Dendritic cell treated with granulocyte-macrophage colony-stimulating factor and Interleukin-4, amounts not matched to agents 40 ng/mL and 50 ng/mL, for 4 days (primary cell): ENCODE data around the gene CELSR1.

Source experiments
- H3K27ac Mint-ChIP-seq: one replicate; pipeline ENCODE4 v1.8.0; 2022; ENCODE audit warnings: mild to moderate bottlenecking, mixed read lengths
- H3K27me3 Mint-ChIP-seq: one replicate; pipeline ENCODE4 v1.8.0; 2022; ENCODE audit warnings: mild to moderate bottlenecking, mixed read lengths
- H3K36me3 Mint-ChIP-seq: one replicate; pipeline ENCODE4 v1.8.0; 2022; ENCODE audit warnings: low read depth, mixed read lengths
- H3K4me1 Mint-ChIP-seq: one replicate; pipeline ENCODE4 v1.8.0; 2022; ENCODE audit warnings: low read depth, mixed read lengths
- H3K4me3 Mint-ChIP-seq: one replicate; pipeline ENCODE4 v1.8.0; 2022; ENCODE audit warnings: mild to moderate bottlenecking, moderate library complexity, mixed read lengths
- H3K9me3 Mint-ChIP-seq: one replicate; pipeline ENCODE4 v1.8.0; 2022; ENCODE audit warnings: mixed read lengths
- intact Hi-C: fragments of 100-400 bp; cut with micrococcal nuclease; formaldehyde crosslinking; loops from one replicate; pipeline ENCODE4 v1.15.0; 2022

Gene CELSR1

GRCh38 chr22:46436595-46437175 lies 100.7 kb downstream of the CELSR1 start:
- Mint-ChIP-seq H3K9me3 (no peaks in the 10 kb centered on the region), H3K4me3 (no peak overlapping the region), H3K36me3 (no peaks in the 10 kb centered on the region), H3K4me1 (peaks cover 19% of the 10 kb centered on the region), H3K27ac (no peak overlapping the region), H3K27me3 (peaks cover 2% of the 10 kb centered on the region)
- intact Hi-C loops, result no loop called here

- Mint-ChIP-seq H3K27ac (peak overlapping the region; percentile 81), H3K4me3 (no peak overlapping the region)
Measured at GRCh38 chr22:46433318-46433717, 104.1 kb downstream of the CELSR1 start.

GRCh38 chr22:46432164-46433068 lies 105.0 kb downstream of the CELSR1 start:
- Mint-ChIP-seq H3K4me1 (peaks cover 20% of the 10 kb centered on the region), H3K27ac (peak overlapping the region; percentile 81), H3K36me3 (no peaks in the 10 kb centered on the region), H3K4me3 (peak overlapping the region; percentile 74), H3K27me3 (no peaks in the 10 kb centered on the region), H3K9me3 (no peaks in the 10 kb centered on the region)
- intact Hi-C loops, result no loop called here

More at GRCh38 chr22:46433318-46433717, 104.1 kb downstream of the CELSR1 start:
- Mint-ChIP-seq H3K27me3 (no peaks in the 10 kb centered on the region), H3K36me3 (no peaks in the 10 kb centered on the region), H3K9me3 (no peaks in the 10 kb centered on the region), H3K4me1 (peaks cover 20% of the 10 kb centered on the region)
- intact Hi-C loops, result no loop called here

- H3K27me3 Mint-ChIP-seq, result no peaks in the 10 kb centered on the region
- peaks cover under 1% of the 10 kb centered on the region for H3K9me3 Mint-ChIP-seq
- H3K27ac Mint-ChIP-seq, result no peak overlapping the region
- intact Hi-C loops, result no loop called here
- H3K4me3 Mint-ChIP-seq, result no peak overlapping the region
- peaks cover 20% of the 10 kb centered on the region for H3K4me1 Mint-ChIP-seq
- H3K36me3 Mint-ChIP-seq, result no peaks in the 10 kb centered on the region
Measured at GRCh38 chr22:46430961-46431838, 106.2 kb downstream of the CELSR1 start.

- intact Hi-C loops, result no loop called here
- Mint-ChIP-seq H3K9me3 (peaks cover 10% of the 10 kb centered on the region), H3K27me3 (no peaks in the 10 kb centered on the region), H3K4me1 (peaks cover 20% of the 10 kb centered on the region), H3K27ac (no peak overlapping the region), H3K4me3 (no peak overlapping the region), H3K36me3 (no peaks in the 10 kb centered on the region)
Measured at GRCh38 chr22:46429325-46429853, 108.0 kb downstream of the CELSR1 start.

GRCh38 chr22:46428602-46429324 lies 108.7 kb downstream of the CELSR1 start:
- H3K9me3 Mint-ChIP-seq, result peaks cover 10% of the 10 kb centered on the region
- peaks cover 20% of the 10 kb centered on the region for H3K4me1 Mint-ChIP-seq
- H3K36me3 Mint-ChIP-seq, result no peaks in the 10 kb centered on the region
- no peak overlapping the region for H3K4me3 Mint-ChIP-seq
- intact Hi-C loops, result no loop called here
- H3K27me3 Mint-ChIP-seq, result no peaks in the 10 kb centered on the region
- no peak overlapping the region for H3K27ac Mint-ChIP-seq

GRCh38 chr22:46428171-46428570 lies 109.2 kb downstream of the CELSR1 start:
- Mint-ChIP-seq H3K27me3 (no peaks in the 10 kb centered on the region), H3K36me3 (no peaks in the 10 kb centered on the region), H3K4me3 (no peak overlapping the region), H3K27ac (no peak overlapping the region), H3K9me3 (peaks cover 10% of the 10 kb centered on the region), H3K4me1 (peaks cover 16% of the 10 kb centered on the region)
- intact Hi-C loops, result no loop called here

- Mint-ChIP-seq H3K27me3 (no peaks in the 10 kb centered on the region), H3K4me1 (no peaks in the 10 kb centered on the region), H3K4me3 (no peak overlapping the region), H3K36me3 (no peaks in the 10 kb centered on the region), H3K27ac (no peak overlapping the region), H3K9me3 (peaks cover 10% of the 10 kb centered on the region)
- intact Hi-C loops, result no loop called here
Measured at GRCh38 chr22:46425016-46425415, 112.4 kb downstream of the CELSR1 start.

GRCh38 chr22:46424496-46424895 lies 112.9 kb downstream of the CELSR1 start:
- intact Hi-C loops, result no loop called here
- Mint-ChIP-seq H3K4me1 (no peaks in the 10 kb centered on the region), H3K27me3 (no peaks in the 10 kb centered on the region), H3K36me3 (no peaks in the 10 kb centered on the region), H3K9me3 (peaks cover 10% of the 10 kb centered on the region), H3K27ac (no peak overlapping the region), H3K4me3 (no peak overlapping the region)

GRCh38 chr22:46422896-46423295 lies 114.5 kb downstream of the CELSR1 start:
- H3K27me3 Mint-ChIP-seq, result no peaks in the 10 kb centered on the region
- intact Hi-C loops, result no loop called here
- H3K9me3 Mint-ChIP-seq, result peaks cover 10% of the 10 kb centered on the region

GRCh38 chr22:46421267-46421666 lies 116.2 kb downstream of the CELSR1 start:
- intact Hi-C loops, result no loop called here
- H3K4me3 Mint-ChIP-seq, result no peak overlapping the region
- no peaks in the 10 kb centered on the region for H3K27me3 Mint-ChIP-seq
- H3K36me3 Mint-ChIP-seq, result no peaks in the 10 kb centered on the region
- peaks cover 10% of the 10 kb centered on the region for H3K9me3 Mint-ChIP-seq
- no peaks in the 10 kb centered on the region for H3K4me1 Mint-ChIP-seq
- no peak overlapping the region for H3K27ac Mint-ChIP-seq

More at GRCh38 chr22:46422896-46423295, 114.5 kb downstream of the CELSR1 start:
- no peak overlapping the region for H3K27ac Mint-ChIP-seq
- no peak overlapping the region for H3K4me3 Mint-ChIP-seq
- H3K4me1 Mint-ChIP-seq, result no peaks in the 10 kb centered on the region
- H3K36me3 Mint-ChIP-seq, result no peaks in the 10 kb centered on the region

GRCh38 chr22:46419754-46420571 lies 117.5 kb downstream of the CELSR1 start:
- H3K9me3 Mint-ChIP-seq, result no peaks in the 10 kb centered on the region
- intact Hi-C loops, result no loop called here
- H3K36me3 Mint-ChIP-seq, result no peaks in the 10 kb centered on the region
- no peaks in the 10 kb centered on the region for H3K27me3 Mint-ChIP-seq
- no peak overlapping the region for H3K4me3 Mint-ChIP-seq
- no peaks in the 10 kb centered on the region for H3K4me1 Mint-ChIP-seq
- no peak overlapping the region for H3K27ac Mint-ChIP-seq
